ENCODE measurements around the gene NPAP1. TPM values are rescaled to one million over a fixed set of nuclear protein-coding genes. Genes with fewer than 3 reads are reported as not detected.

Gene NPAP1, protein sequence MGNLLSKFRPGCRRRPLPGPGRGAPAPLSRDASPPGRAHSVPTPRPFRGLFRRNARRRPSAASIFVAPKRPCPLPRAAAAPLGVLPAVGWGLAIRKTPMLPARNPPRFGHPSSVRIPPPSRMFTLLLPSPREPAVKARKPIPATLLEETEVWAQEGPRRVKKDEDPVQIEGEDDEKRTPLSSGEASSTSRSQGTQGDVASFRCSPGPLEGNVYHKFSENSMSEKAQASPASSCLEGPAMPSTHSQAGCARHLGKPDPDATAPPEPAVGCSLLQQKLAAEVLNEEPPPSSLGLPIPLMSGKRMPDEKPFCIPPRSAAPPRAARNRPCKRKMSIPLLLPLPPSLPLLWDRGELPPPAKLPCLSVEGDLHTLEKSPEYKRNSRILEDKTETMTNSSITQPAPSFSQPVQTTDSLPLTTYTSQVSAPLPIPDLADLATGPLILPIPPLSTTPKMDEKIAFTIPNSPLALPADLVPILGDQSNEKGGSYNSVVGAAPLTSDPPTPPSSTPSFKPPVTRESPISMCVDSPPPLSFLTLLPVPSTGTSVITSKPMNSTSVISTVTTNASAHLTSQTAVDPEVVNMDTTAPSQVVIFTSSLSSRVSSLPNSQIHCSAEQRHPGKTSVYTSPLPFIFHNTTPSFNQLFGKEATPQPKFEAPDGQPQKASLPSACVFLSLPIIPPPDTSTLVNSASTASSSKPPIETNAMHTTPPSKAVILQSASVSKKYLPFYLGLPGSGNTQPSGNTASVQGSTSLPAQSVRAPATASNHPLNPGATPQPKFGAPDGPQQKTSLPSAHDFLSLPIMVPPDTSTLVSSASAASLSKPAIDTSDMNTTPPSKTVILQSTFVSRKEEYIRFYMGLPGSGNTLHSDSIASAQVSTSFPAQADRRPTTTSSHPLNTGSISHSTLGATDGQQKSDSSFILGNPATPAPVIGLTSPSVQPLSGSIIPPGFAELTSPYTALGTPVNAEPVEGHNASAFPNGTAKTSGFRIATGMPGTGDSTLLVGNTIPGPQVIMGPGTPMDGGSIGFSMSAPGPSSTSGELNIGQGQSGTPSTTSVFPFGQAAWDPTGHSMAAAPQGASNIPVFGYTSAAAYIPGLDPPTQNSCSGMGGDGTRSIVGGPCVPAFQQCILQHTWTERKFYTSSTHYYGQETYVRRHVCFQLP
- total RNA-seq (under 1 TPM in 1 of 2 donors, not detected in 1; 0.08 TPM), polyA plus RNA-seq (not detected)

DNA sequence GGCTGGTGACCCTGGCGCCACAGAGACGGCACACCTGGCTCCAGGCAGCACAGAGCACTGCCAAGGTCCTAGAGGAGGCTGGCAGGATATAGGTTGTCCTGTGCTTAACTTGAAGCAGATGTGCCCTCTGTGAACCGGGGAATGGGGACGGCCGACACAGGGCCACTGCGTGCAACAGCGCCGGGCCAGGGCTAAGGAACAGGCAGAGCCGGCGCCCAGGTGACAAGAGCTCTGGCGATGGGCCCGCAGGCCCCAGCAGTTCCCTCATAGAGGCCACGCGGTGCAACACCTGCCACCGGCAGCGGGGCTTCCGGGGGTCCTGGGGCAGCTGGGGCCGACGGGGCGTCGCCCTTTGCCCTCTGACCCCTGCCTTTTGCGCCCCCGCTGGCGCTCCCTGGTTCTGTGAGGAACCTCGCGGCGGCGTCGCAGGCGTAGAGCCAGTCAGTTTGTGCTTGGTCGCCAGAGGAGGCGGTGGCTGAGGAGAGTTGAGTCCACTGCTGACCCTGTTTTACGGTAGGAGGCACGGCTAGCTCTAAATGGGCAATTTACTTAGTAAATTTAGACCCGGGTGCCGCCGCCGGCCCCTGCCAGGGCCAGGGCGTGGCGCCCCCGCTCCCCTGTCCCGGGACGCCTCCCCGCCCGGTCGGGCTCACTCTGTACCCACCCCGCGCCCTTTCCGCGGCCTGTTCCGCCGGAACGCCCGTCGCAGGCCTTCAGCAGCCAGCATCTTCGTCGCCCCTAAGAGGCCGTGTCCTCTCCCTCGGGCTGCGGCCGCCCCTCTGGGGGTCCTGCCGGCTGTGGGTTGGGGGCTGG is at the start of gene NPAP1:
Gene NPAP1, plus strand, starts transcription at position 444 of the 813 bp plus-strand sequence. Its CDS starts 93 bp downstream, at position 537.
- TF ChIP-seq, protein P1, sequence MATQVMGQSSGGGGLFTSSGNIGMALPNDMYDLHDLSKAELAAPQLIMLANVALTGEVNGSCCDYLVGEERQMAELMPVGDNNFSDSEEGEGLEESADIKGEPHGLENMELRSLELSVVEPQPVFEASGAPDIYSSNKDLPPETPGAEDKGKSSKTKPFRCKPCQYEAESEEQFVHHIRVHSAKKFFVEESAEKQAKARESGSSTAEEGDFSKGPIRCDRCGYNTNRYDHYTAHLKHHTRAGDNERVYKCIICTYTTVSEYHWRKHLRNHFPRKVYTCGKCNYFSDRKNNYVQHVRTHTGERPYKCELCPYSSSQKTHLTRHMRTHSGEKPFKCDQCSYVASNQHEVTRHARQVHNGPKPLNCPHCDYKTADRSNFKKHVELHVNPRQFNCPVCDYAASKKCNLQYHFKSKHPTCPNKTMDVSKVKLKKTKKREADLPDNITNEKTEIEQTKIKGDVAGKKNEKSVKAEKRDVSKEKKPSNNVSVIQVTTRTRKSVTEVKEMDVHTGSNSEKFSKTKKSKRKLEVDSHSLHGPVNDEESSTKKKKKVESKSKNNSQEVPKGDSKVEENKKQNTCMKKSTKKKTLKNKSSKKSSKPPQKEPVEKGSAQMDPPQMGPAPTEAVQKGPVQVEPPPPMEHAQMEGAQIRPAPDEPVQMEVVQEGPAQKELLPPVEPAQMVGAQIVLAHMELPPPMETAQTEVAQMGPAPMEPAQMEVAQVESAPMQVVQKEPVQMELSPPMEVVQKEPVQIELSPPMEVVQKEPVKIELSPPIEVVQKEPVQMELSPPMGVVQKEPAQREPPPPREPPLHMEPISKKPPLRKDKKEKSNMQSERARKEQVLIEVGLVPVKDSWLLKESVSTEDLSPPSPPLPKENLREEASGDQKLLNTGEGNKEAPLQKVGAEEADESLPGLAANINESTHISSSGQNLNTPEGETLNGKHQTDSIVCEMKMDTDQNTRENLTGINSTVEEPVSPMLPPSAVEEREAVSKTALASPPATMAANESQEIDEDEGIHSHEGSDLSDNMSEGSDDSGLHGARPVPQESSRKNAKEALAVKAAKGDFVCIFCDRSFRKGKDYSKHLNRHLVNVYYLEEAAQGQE (IDR thresholded peaks at IDR 0.05), result no peak
- TF ChIP-seq, protein P2, sequence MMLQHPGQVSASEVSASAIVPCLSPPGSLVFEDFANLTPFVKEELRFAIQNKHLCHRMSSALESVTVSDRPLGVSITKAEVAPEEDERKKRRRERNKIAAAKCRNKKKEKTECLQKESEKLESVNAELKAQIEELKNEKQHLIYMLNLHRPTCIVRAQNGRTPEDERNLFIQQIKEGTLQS (IDR thresholded peaks at IDR 0.05), result no peak
- TF ChIP-seq, protein P3, sequence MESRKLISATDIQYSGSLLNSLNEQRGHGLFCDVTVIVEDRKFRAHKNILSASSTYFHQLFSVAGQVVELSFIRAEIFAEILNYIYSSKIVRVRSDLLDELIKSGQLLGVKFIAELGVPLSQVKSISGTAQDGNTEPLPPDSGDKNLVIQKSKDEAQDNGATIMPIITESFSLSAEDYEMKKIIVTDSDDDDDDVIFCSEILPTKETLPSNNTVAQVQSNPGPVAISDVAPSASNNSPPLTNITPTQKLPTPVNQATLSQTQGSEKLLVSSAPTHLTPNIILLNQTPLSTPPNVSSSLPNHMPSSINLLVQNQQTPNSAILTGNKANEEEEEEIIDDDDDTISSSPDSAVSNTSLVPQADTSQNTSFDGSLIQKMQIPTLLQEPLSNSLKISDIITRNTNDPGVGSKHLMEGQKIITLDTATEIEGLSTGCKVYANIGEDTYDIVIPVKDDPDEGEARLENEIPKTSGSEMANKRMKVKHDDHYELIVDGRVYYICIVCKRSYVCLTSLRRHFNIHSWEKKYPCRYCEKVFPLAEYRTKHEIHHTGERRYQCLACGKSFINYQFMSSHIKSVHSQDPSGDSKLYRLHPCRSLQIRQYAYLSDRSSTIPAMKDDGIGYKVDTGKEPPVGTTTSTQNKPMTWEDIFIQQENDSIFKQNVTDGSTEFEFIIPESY (IDR thresholded peaks at IDR 0.05), result no peak
- TF ChIP-seq HNF4G (IDR thresholded peaks at IDR 0.05) (no peak), TAF1 (conservative IDR thresholded peaks at IDR 0.05) (no peak), YY1 (IDR thresholded peaks at IDR 0.05) (no peak), RAD21 (IDR thresholded peaks at IDR 0.05) (no peak), FOXA2 (IDR thresholded peaks at IDR 0.05) (no peak), FOXA1 (IDR thresholded peaks at IDR 0.05) (no peak), NR2F2 (IDR thresholded peaks at IDR 0.05) (no peak), GABPA (IDR thresholded peaks at IDR 0.05 in 1 of 2, conservative IDR thresholded peaks at IDR 0.05 in 1 of 2) (no peak), HNF4A (conservative IDR thresholded peaks at IDR 0.05) (no peak), EGR1 (IDR thresholded peaks at IDR 0.05; ENCODE audit: low read depth in 2 of 2) (no peak), RXRA (IDR thresholded peaks at IDR 0.05) (no peak), JUND (IDR thresholded peaks at IDR 0.05) (no peak), SP1 (IDR thresholded peaks at IDR 0.05) (no peak)
- TF ChIP-seq, protein P4, sequence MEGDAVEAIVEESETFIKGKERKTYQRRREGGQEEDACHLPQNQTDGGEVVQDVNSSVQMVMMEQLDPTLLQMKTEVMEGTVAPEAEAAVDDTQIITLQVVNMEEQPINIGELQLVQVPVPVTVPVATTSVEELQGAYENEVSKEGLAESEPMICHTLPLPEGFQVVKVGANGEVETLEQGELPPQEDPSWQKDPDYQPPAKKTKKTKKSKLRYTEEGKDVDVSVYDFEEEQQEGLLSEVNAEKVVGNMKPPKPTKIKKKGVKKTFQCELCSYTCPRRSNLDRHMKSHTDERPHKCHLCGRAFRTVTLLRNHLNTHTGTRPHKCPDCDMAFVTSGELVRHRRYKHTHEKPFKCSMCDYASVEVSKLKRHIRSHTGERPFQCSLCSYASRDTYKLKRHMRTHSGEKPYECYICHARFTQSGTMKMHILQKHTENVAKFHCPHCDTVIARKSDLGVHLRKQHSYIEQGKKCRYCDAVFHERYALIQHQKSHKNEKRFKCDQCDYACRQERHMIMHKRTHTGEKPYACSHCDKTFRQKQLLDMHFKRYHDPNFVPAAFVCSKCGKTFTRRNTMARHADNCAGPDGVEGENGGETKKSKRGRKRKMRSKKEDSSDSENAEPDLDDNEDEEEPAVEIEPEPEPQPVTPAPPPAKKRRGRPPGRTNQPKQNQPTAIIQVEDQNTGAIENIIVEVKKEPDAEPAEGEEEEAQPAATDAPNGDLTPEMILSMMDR (IDR thresholded peaks at IDR 0.05; ENCODE audit: low read depth, low read length, missing input control), result no peak
- TF ChIP-seq, protein P5, sequence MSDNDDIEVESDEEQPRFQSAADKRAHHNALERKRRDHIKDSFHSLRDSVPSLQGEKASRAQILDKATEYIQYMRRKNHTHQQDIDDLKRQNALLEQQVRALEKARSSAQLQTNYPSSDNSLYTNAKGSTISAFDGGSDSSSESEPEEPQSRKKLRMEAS (IDR thresholded peaks at IDR 0.05), result no peak
- Histone ChIP-seq H3K27me3 (ENCODE audit: control insufficient read depth in 4 of 4, insufficient read depth in 4 of 4, low read length in 3 of 4) (no peaks in the 10 kb centered on the region), H3K4me1 (ENCODE audit: control insufficient read depth in 4 of 4, insufficient read depth in 4 of 4, low read length in 3 of 4) (no peaks in the 10 kb centered on the region), H3K9me3 (ENCODE audit: control insufficient read depth in 4 of 4, low read length in 3 of 4) (peaks cover 0 to 3% (median 2%) of the 10 kb centered on the region in 4 donors), H3K27ac (ENCODE audit: low read depth in 1 of 2, low read length in 2 of 2) (no peak within 1 kb of the TSS), H3K4me3 (ENCODE audit: low read depth in 1 of 3, low read length in 3 of 3) (no peak within 1 kb of the TSS), H3K36me3 (ENCODE audit: control insufficient read depth in 4 of 4, insufficient read depth in 3 of 4, low read depth in 1 of 4, low read length in 3 of 4) (no peaks in the 10 kb centered on the region), H3K9ac (ENCODE audit: low read depth in 1 of 2, low read length in 2 of 2) (no peak within 1 kb of the TSS)
- 87% methylated on average over 62 of the region's 62 CpGs for WGBS
- no peak for DNase-seq (ENCODE audit: low spot score)

Data from liver (tissue), 9 donors.